ENCODE data around the gene DYNLT4.
"Not testable (repeated sequence)": the region's sequence is repeated elsewhere in the genome, so short reads cannot be mapped to it uniquely, and the experiment has no call there.

The DYNLT4 gene

GRCh38 chr1:44808063-44808937 lies 1.1 kb upstream of the DYNLT4 start, which contains the start of gene BTBD19:
Gene BTBD19, plus strand, starts transcription at chr1:44808523. Its CDS starts 298 bp downstream, at chr1:44808821.
- peak; percentile 72 for DNase-seq

DNA sequence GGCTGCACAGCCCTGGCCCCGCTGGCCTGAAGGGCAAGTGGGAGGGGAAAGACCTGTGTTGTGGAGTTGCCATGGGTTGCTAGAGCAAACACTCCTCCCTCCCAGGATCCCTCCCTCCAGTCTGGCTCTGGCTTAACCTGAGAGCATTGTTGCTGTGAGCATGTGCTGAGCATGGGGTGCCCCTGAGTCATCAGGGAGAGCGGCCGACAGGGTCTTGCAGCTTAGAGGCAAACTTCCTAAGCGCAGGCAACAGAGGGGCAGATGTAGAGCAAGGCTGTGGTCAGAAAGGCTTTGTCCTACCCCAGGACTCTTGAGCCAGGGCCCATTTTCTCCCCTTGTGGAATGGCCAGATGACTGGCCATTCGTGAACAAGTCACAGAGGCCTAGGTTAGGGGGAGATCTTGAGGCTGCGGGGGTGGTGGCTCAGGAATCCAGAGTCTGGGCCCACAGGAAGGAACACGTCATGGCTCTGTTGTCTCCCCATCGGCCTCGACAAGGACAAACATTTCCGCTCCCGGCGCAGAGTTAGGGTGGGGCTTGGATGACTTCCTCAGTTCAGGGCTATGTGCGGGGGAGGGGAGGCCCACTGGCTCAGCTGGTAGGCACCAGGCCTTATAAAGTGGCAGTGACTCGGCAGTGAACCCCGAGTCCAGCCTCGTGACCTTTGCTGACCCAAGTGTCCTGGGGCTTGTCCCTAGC lies 362 bp upstream of the DYNLT4 start:
- DNase-seq = peak; percentile 87 to 88

GRCh38 chr1:44806025-44806703 lies 987 bp downstream of the DYNLT4 start:
- no peak for DNase-seq

GRCh38 chr1:44805311-44806024 lies 1.7 kb downstream of the DYNLT4 start:
- no peak for DNase-seq

- DNase-seq = no peak
Measured at GRCh38 chr1:44803312-44804095, 3.6 kb downstream of the DYNLT4 start.

DNA sequence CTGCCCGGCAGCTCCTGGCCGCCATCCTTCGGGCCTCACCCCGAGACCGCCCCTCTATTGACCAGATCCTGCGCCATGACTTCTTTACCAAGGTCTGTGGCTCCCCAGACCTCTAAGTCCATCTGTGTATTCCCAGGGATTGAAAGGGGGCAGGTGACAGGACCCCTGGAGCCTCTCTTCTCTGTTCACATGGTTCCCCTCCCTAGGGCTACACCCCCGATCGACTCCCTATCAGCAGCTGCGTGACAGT lies 4.2 kb downstream of the DYNLT4 start:
- DNase-seq = no peak

- no peak for DNase-seq
Measured at GRCh38 chr1:44802306-44803061, 4.7 kb downstream of the DYNLT4 start.

DNA sequence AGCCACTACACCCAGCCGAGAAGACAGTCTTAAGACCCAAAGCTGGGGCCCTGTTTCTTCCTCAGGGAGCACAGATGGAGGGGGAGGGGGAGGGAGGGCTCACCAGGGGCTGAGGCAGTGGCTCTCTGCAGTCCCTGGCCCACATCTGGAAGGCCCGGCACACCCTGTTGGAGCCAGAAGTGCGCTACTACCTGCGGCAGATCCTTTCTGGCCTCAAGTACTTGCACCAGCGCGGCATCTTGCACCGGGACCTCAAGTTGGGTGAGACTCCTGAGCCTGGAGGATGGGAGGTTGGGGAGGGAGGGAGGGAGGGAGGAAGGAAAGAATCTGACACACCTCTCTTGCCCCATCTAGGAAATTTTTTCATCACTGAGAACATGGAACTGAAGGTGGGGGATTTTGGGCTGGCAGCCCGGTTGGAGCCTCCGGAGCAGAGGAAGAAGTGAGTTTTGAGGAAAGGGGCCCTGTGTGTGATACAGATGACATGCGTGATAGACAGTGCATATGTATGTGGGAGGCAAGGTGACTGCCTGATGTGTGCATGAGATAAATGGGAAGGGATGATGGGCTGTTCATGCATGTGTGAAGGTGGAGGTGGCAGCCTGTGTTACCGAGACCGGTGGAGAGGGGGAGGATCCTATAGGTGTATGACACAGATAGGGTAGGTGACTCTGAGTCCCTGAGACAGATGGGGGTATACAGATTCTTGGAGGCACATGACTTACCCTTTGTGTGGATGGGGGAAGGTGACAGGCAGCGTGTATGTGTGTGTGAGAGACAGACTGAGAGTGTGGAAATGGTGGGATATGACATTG lies 5.5 kb downstream of the DYNLT4 start:
- peak in 1 of 2 experiments; percentile 39 for DNase-seq

DNA sequence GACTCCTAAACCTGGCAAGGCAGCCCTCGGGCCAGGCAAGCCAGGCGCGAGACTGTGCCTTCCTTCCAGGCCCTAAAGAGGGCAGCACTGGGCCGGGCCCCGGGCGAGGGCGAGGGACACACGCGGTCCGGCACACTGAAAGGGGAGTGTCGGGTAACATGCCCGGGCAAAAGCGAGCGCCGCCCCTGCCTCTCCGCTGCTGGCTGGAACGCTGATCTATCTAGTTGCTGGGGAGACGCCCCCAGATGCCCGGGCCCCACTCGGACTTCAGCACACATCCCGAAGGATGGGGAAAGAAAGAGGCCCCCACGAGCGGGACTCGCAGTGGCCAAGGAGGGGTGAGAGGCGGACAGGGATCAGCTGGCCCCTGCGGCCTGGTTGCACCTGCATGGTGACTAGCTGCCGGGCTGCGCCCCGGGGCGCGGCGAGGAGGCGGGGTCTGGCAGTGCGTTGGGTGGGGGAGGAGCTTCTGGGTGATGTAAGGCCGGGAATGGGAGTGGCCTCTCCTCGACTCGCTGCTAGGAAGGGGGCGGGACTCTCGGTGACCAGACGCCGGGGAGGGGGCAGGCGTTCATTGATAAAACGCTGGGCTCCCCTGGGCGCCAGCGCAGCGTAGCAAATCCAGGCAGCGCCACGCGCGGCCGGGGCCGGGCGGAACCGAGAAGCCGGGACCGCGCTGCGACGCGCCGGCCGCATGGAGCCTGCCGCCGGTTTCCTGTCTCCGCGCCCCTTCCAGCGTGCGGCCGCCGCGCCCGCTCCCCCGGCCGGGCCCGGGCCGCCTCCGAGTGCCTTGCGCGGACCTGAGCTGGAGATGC lies 7.2 kb downstream of the DYNLT4 start, which contains the start of gene PLK3:
Gene PLK3 (plus strand): TSS at position 608 of the 815 bp plus-strand sequence. CDS start 87 bp downstream, at position 695.
- DNase-seq = peak; percentile 98

GRCh38 chr1:44798481-44799365 lies 8.4 kb downstream of the DYNLT4 start:
- DNase-seq = no peak

DNA sequence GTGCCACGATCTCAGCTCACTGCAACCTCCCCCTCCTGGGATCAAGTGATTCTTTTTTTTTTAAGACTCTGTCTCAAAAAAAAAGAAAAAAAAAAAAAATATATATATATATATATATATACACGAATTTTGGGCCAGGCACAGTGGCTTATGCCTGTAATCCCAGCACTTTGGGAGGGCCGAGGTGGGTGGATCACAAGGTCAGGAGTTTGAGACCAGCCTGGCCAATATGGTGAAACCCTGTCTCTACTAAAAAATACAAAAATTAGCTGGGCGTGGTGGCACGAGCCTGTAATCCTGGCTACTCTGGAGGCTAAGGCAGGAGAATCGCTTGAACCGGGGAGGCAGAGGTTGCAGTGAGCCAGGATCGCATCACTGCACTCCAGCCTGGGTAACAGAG lies 9.3 kb downstream of the DYNLT4 start:
- not testable (repeated sequence) for DNase-seq

DNA sequence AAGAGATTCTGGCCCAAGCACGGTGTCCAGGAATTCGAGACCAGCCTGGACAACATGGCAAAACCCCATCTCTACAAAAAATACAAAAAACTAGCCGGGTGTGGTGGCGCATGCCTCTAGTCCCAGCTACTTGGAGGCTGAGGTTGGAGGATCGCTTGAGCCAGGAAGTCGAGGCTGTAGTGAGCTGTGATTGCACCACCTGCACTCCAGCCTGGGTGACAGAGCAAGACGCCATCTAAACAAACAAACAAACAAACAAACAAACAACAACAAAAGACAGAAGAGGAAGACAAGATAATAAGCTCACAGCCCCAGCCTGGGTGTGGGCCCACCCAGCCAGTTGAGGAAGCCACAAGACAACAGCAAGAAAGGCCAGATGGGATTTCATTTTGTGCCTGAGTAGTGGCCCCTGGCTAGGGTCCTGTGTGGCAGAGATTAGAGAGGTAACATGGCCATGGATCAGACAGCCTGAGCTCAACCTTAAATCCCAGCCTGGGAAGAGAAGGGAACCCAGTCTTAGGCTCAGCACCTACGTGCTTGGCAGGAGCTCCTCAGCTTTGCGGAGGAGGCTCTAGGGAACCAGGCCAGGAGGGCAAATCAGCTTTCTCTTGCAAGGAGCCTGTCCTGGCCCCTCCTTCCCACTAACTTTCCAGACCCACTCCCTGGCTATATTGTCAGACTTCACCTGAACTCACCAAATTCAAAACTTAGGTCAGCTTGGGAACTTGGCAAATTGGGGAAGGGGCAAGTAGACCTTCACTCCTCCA lies 14.2 kb downstream of the DYNLT4 start:
- DNase-seq = no peak

DNA sequence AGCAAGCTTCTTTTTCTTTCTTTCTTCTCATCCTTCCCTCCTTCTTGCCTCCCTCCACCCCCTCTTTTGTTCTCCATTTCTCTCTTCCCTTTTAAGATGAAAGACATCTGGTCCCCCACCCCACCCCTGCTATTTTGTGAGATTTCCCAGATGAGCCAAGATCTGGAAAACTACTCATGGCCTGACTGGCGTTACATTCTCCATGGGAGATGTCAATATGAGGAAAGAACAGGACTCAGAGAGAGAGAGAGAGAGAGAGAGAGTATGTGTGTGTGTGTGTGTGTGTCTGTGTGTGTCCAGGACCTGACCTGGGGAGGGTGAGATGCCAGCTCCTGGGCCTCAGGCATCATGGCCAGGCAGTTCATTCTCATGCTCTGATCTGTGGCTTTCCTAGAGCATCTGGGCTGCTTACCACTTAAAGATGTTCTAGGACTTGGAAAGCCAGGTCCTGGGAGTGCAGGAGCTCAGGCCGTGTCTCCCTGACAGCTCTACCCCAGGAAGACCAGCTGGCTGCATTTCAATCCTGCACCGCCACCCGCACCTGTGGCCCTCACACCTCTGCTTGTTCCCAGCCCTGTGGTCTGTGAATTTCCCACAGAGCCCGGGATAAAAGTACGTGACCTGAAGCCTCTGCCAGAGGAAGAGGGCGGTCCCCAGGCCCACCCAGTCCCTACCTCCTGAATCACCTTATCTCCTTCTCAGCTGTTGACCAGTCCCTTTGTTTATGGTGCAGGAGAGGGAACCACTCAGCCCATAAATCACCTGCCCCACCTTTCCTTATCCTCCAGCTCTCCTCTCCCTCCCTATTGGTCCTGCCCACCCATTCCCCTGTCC lies 16.0 kb downstream of the DYNLT4 start:
- no peak for DNase-seq

DNA sequence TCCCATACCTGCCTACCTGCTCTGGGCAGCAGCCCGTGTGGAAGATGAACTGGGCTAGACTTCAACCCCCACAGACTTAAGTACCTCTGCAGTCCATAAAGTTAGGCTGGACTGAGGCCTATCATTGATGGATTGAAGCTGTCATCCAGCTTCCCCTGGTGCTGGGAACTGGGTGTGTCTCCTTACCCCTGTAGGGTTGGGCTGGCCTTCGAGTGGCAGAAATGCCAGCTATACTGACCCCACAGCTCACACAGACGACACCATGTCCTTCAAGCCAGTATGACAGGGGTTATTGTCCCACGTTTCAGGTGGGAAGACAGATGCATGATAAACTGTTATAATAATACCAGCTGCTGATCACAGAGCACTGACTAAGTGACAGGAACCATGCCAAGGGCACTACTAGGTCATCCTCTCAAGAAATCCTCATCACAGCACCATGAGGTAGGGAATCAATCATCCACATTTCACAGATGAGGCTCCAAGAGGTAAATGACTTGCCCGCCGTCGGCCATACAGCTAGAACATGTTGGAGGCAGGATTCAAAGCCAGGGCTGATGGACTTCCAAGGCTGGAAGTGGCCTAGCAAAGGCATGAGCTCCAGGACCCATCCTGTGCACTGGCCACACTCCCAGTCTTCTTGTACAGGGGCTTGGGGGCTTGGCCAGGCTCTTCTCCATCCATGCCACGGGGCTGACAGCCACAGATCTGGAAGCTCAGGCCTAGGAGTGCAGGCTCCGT lies 18.9 kb downstream of the DYNLT4 start, which contains the start of gene BEST4:
Gene BEST4 (minus strand): TSS at position 51 of the 741 bp plus-strand sequence. CDS start 465 bp downstream, outside the sequence.
- DNase-seq = no peak

DNA sequence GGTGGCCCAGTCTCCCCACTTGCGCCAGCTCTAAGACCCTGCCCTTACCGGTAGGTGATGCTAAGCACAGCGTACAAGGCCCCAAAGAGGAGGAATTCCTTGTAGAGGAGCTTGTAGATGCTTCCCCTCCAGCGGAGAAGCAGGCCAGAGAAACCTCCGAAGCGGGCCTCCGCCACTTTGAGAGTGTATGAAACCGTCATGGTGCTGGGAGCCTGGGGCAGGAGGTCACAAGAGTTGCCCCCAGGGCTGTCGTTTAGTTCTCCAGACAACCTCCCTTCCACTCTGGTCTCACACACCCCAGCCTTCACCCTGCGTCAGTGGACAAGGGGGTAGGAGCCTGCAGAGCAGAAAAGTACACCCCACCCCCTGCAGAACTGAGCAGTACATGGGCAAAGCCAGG lies 19.6 kb downstream of the DYNLT4 start:
- DNase-seq = no peak
